Loucy (cell line): ENCODE measurements around the gene COL13A1.

ENCODE experiments used
- CTCF ChIP-seq: fragments of 200-600 bp; sonication (generic); conservative IDR thresholded peaks from 2 replicates; pipeline ENCODE4 v1.5.1; 2014; ENCODE audit warnings: mild to moderate bottlenecking, antibody characterized with exemption, low read length
- EZH2phosphoT487 ChIP-seq: fragments of 200-600 bp; IDR thresholded peaks from 2 replicates; pipeline ENCODE4 v1.6.1; 2018; ENCODE audit warnings: antibody characterized with exemption, mild to moderate bottlenecking, moderate library complexity, borderline replicate concordance

DNA sequence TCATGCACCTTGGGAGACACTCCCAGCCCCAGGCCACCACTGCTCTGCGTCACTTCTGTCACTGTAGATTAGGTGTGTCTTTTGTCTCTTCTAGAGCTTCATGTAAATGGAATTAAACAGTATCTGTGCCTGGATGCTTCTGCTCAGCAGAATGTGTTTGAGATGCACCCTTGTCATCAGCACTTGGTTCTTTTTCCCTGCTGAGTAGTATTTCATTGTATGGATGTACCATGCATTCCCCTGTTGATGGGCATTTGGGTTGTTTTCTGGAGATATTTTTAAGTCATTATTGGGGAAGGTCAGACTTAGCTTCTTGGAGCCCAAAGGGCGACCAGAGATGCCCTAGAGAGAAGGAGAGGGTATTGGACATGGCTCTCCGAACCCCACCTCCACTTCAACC, 126.6 kb downstream of the COL13A1 start:
- TF ChIP-seq CTCF (no peak), EZH2phosphoT487 (no peak)
